Measurements from ENCODE around the gene TMEM196. TPM values are rescaled to one million over a fixed set of nuclear protein-coding genes. Genes with fewer than 3 reads are reported as not detected.

The TMEM196 gene
- total RNA-seq, 4 donors from 2014 or later, result 1.0 TPM; not detected in 3

- H3K27ac ChIP-seq, result no peak overlapping the region
- H3K36me3 ChIP-seq, result no peaks in the 10 kb centered on the region
- no peaks in the 10 kb centered on the region for H3K27me3 ChIP-seq
- H3K4me1 ChIP-seq, result no peaks in the 10 kb centered on the region
- H3K4me3 ChIP-seq, result no peak overlapping the region
- no peak for TF ChIP-seq POLR2A (IDR thresholded peaks at IDR 0.05)
- TF ChIP-seq CTCF (IDR thresholded peaks at IDR 0.05), result no peak
- H3K9me3 ChIP-seq, result no peaks in the 10 kb centered on the region
- no peak for DNase-seq
- intact Hi-C loops (cut with DNase I; ENCODE audit: low total_unique reads), result no loop called here
These were observed 29.3 kb downstream of the TMEM196 start for GRCh38 chr7:19744075-19744474.

GRCh38 chr7:19728716-19729115 lies 44.7 kb downstream of the TMEM196 start:
- TF ChIP-seq POLR2A (IDR thresholded peaks at IDR 0.05) (no peak), CTCF (IDR thresholded peaks at IDR 0.05) (no peak)
- no peak for DNase-seq
- no peak overlapping the region for H3K4me3 ChIP-seq
- H3K27me3 ChIP-seq, result no peaks in the 10 kb centered on the region
- no peak overlapping the region for H3K27ac ChIP-seq
- H3K36me3 ChIP-seq, result no peaks in the 10 kb centered on the region
- H3K4me1 ChIP-seq, result no peaks in the 10 kb centered on the region
- H3K9me3 ChIP-seq, result no peaks in the 10 kb centered on the region
- intact Hi-C loops (cut with DNase I; ENCODE audit: low total_unique reads), result no loop called here

- no peak overlapping the region for H3K4me3 ChIP-seq
- no peak overlapping the region for H3K27ac ChIP-seq
- no peaks in the 10 kb centered on the region for H3K36me3 ChIP-seq
- intact Hi-C loops (cut with DNase I; ENCODE audit: low total_unique reads), result no loop called here
- H3K4me1 ChIP-seq, result no peaks in the 10 kb centered on the region
- no peaks in the 10 kb centered on the region for H3K9me3 ChIP-seq
- H3K27me3 ChIP-seq, result no peaks in the 10 kb centered on the region
- DNase-seq, result no peak
- TF ChIP-seq POLR2A (IDR thresholded peaks at IDR 0.05) (no peak), CTCF (IDR thresholded peaks at IDR 0.05) (no peak)
These were observed 47.6 kb downstream of the TMEM196 start for GRCh38 chr7:19725770-19726169.

- Histone ChIP-seq H3K27ac (no peak overlapping the region), H3K4me3 (no peak overlapping the region), H3K36me3 (no peaks in the 10 kb centered on the region), H3K9me3 (no peaks in the 10 kb centered on the region), H3K27me3 (no peaks in the 10 kb centered on the region), H3K4me1 (no peaks in the 10 kb centered on the region)
- intact Hi-C loops (cut with DNase I; ENCODE audit: low total_unique reads), result no loop called here
- no peak for TF ChIP-seq POLR2A (IDR thresholded peaks at IDR 0.05)
- no peak for TF ChIP-seq CTCF (IDR thresholded peaks at IDR 0.05)
- no peak for DNase-seq
These were observed 57.9 kb downstream of the TMEM196 start for GRCh38 chr7:19715499-19715898.

- no peak for TF ChIP-seq POLR2A (IDR thresholded peaks at IDR 0.05)
- peak; percentile 49 to 66 (median 58) for TF ChIP-seq CTCF (IDR thresholded peaks at IDR 0.05)
- Histone ChIP-seq H3K27me3 (no peaks in the 10 kb centered on the region), H3K9me3 (no peaks in the 10 kb centered on the region), H3K27ac (no peak overlapping the region), H3K4me3 (no peak overlapping the region), H3K36me3 (no peaks in the 10 kb centered on the region), H3K4me1 (no peaks in the 10 kb centered on the region)
- intact Hi-C loops (cut with DNase I; ENCODE audit: low total_unique reads), result no loop called here
- peak in 1 of 2 donors; percentile 36 for DNase-seq
These were observed 59.7 kb downstream of the TMEM196 start for GRCh38 chr7:19713676-19714075.
